WI38 (cell line): ENCODE measurements around the gene TMEM175.
"Not testable (repeated sequence)": the region's sequence is repeated elsewhere in the genome, so short reads cannot be mapped to it uniquely, and the experiment has no call there.

Experiments used
- H3K4me3 ChIP-seq: 2 replicates; pipeline ENCODE4 v1.5.1; 2011; ENCODE audit warnings: low read depth, mild to moderate bottlenecking, control low read depth, low read length
- CTCF ChIP-seq: IDR thresholded peaks from 2 replicates; pipeline ENCODE4 v1.5.1; 2012; ENCODE audit warnings: low read depth, mild to moderate bottlenecking, control low read depth, low read length

The TMEM175 gene

GRCh38 chr4:929096-929765 lies 3.0 kb upstream of the TMEM175 start:
- TF ChIP-seq CTCF, result no peak
- H3K4me3 ChIP-seq, result no peak overlapping the region

- no peak for TF ChIP-seq CTCF
- H3K4me3 ChIP-seq, result peak overlapping the region; percentile 12; the same call in 1 of the 2 replicates
These were observed 2.2 kb upstream of the TMEM175 start for GRCh38 chr4:930028-930551.

GRCh38 chr4:930827-931193 lies 1.4 kb upstream of the TMEM175 start:
- TF ChIP-seq CTCF, result no peak
- H3K4me3 ChIP-seq, result peak overlapping the region; percentile 98

- H3K4me3 ChIP-seq, result peak overlapping the region; percentile 98
- no peak for TF ChIP-seq CTCF
These were observed 883 bp upstream of the TMEM175 start for GRCh38 chr4:931194-931959.

DNA sequence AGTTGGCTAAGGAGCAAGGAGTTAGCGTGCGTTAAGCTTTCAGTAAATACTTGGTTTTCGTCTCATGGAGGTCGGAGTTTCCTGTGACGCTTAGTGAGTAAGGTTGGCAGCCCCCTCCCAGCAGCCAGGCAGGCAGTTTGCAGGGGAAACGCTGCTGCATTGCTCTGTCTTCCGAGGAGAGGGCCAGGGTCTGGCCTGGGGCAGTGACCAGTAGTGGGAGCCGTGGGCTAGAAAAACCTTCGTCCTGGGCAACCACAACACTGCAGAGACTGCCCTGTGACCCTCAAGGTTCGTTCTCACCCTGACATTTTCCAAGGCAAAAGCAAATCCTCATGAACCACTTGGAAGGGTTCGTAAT lies 432 bp downstream of the TMEM175 start:
- no peak for TF ChIP-seq CTCF
- H3K4me3 ChIP-seq, result peak overlapping the region; percentile 98

GRCh38 chr4:939508-939907 lies 7.2 kb downstream of the TMEM175 start:
- H3K4me3 ChIP-seq, result not testable (repeated sequence)

DNA sequence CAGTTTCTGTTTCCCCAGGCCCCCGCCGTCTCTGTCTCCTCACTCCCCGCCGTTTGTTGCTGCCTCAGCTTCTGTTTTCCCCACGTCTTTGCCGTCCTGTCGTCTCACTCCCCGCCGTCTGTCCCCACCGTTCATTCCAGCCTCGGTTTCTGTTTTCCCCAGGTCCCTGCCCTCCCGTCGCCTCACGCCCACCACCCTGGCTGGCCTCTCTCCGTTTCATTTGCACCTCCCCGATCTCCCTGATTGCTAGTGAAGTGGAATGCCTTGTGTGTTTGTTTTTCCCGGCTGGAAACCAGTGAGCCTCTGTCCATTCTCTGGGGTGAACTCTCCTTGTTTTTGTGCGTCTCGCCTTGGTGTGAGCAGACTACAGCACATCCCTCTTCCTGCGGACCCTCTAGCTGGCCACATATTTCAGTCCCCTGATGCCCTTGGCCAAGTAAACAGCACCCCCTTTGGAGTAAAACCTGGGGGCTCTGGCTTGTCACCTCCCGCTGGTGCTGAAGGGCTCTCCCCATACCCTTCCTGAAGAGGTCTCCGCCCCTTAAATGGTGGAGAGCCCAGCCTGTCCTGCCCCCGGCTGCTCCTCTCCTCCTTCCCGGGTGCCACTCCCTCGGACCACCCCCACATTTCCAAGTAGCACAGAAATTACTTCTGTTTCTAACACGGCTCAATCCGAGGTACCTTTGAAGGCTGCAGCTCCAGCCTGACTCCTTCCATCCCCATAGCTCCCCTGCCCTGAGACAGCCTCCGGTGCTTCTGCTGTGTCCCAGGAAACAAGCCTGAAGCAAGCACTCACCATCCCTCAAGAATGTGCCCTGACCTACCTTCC lies 13.2 kb downstream of the TMEM175 start:
- no peak overlapping the region for H3K4me3 ChIP-seq
- no peak for TF ChIP-seq CTCF
